Nucleus accumbens (tissue), 56 donors: ENCODE measurements around the gene PPP2R3B.
"Not testable (repeated sequence)": the region's sequence is repeated elsewhere in the genome, so short reads cannot be mapped to it uniquely, and the experiment has no call there.

Source experiments
- DNase-seq, 56 donors: peaks; one replicate each; lab custom pipeline; 2025; lab: John Stamatoyannopoulos, UW

PPP2R3B gene

DNA sequence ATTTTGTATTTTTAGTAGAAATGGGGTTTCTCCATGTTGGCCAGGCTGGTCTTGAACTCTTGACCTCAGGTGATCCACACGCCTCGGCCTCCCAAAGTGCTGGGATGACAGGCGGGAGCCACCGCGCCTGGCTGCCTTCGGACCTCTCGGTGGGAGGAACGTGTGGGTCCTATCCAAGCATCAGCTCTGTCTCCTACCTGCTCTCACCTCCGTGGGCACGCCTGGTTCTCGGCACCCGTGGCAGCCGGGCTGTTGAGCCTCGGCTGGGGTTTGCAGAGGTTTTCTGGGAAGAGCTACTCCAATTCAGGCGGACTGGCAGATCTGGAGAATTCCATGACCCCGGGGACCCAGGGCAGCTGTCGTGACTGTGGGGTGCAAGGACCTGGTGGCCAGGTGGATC lies 23.6 kb upstream of the PPP2R3B start:
- no peak for DNase-seq

DNA sequence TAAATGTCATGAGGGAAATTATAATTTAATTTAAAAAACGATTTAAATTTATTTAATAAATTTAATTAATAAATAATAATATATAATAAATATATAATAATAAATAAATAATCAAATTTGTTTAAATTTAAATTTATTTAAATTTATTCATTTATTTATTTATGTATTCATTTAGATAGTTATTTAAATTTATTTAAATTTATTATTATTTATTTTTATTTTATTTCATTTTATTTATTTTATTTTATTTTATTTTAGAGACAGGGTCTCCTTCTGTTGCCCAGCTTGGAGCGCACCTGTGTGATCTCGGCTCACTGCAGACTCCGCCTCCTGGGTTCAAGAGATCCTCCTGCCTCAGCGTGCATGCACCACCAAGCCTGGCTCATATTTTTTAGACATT lies 18.4 kb upstream of the PPP2R3B start:
- DNase-seq: no peak

DNA sequence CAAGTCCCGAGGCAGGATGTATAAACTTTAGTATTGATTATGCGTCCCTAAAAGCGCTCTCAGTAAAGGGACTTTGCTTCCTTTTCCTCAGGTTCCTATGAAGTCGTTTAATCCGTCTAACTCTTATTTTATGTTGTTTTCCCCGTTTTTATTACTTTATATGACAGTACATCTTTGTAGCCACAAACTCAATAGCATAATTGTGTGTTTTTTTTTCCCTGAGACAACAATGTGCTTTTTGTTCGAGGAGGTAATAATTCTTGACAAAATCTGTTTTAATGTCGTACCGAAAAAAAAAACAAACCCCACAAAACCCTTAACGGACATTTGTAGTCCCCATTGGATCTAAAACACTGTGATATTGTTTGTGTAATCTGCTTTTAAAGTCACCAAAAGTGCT lies 17.9 kb upstream of the PPP2R3B start:
- no peak for DNase-seq

DNA sequence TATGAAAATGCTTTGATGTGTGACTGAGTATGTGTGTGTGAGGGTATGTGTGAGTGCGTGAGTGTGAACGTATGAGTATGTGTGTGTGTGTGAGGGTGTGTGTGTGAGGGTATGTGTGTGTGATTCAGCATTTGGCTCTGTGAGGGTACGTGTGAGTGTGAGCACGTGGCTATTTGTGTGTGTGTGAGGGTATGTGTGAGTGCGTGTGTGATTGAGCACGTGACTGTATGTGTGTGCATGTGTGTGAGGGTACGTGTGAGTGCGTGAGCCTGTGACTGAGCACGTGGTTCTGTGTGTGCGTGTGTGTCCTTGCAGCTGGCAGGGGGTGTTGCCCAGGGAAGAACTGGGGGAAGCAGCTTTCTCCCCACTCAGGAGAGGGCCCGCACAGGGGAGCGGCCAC lies 16.1 kb upstream of the PPP2R3B start:
- DNase-seq: no peak

DNA sequence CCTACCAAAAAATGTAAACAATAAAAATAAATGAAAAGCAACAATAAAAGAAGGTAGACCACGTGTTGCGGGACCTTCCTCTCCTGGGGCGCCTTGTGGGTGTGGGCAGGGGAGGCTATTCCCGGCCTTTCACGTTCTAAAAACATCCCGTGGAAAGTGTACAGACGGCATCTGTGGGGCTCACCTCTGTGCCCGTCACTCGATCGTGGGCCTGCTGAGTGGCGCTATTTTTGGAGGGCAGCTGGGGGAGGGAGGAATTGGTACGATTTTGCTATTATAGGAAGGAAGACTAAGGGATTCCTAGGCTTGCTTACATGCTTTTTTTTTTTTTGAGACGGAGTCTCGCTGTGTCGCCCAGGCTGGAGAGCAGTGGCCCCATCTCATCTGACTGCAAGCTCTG lies 13.6 kb upstream of the PPP2R3B start:
- no peak for DNase-seq

DNA sequence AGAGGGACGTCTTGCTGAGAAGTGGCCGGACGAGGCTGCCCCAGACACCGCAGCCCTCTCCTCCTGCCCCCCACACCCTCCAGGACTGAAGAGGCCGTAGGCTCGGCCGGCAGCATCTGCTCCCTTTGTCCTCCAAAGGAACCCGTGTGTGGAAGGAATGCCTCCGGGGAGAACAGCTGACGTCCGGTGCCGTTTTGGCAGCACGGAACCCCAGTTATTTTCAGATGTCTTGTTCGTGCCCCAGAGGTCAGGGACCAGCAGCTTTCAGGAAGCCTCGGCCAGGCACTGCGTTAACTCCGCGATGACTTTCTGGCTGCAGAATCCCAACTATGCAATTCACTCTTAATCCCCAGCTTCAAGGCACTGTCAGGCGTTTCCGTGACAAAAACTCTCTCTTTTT lies 10.9 kb upstream of the PPP2R3B start:
- DNase-seq: no peak

DNA sequence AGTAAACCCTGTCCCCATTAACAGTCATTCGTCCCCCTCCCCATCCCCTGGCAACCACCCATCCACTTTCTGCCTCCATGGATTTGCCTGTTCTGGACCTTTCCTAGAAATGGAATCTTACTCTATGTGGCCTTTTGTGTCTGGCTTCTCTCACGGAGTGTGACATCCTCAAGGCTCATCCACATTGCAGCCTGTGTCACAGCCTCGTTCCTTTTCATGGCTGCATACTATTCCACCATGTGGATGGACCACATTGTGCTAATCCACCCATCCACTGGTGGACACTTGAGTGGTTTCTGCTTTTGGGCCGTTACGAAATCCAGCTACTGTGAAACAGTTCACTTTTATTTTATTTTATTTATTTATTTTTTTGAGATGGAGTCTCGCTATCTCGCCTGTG lies 8.1 kb upstream of the PPP2R3B start:
- DNase-seq: no peak

DNA sequence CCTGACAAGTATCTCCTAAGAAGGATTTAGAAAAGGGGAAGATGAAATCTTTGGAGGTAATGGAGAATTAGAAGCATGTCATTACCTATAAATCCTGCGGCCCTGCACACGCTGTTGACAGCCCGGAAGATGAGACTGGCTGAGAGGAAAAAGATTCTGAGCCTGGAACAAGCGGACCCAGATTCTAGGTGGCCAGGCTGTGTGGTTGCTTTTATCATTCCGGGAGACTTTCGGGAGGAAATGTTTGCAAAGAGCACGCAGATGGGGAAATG lies 5.8 kb upstream of the PPP2R3B start:
- DNase-seq: no peak

DNA sequence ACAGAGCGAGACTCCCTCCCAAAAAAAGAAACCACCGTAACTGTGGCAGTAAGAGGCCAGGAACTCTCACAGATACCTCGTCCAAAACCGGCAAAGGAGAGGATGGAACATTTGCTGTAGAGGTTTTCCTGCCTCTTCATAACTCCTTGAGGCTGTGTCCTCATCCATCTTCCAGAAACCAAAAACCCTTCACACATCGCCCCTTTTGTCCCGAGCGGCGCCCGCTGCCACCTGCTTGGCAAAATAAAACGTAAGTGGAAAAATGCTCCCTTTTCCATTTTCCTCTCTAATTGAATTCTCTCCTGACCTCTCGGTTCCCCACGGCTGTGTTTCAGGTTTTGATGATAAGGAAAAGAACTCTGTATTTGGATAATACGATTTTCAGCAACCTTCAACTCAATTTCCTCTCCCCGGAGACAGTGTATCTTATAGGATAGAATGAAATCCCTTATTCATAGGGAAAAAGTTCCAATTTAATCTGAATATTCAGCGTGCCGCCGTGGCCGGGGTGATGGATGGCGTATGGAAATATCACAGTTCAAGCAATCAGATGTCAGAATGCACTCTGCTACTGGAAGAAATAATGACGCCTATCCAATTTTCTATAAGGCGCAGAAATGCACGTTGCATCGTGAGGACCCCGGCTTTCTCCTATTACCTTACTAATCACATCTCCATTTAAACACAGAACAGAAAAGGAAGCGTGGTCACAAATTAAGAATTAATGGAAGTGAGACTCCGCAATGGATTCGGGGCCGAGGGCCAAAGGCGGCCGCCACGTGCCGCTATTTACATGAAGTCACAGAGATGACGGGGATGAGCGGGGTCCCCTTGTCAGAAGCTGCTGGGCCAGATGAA lies 5.2 kb upstream of the PPP2R3B start:
- no peak for DNase-seq

DNA sequence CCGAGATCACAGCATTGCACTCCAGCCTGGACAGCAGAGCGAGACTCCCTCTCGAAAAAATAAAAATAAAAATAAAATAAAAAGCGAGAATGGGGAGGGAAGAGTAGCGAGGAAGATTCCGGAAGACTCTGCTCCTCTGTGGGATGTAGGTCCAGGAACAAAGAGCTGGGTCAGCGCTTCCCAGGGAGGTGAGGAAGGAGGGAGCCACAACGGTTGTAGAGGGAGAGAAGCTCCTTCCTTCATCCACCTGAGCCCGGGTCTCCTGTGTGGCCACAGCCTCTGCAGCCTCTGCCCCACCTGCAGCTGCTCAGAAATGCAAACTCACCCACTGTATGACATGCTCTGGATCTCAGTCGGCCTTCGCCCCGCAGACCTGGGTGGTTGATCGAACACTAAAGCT lies 3.8 kb upstream of the PPP2R3B start:
- DNase-seq: no peak

DNA sequence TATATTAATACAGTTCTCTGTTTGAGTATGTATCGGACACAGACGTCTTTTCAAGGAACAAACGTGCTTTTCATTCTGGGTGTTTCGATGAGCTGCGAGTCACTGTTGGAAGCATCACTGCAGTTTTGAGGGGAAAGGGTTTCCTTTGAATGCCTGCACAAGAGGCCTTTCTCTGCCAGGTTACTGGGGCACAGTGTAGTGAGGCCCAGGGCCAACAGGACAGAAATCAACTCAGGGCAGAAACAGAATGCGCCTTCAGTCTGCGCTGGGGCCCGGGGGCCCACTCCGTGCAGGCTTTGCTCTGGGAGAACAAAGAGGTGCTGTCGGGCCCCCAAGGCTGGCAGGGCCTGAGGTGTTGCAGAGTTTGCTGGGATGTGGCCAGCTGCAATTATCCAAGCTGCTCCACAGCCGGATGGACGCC lies 2.3 kb upstream of the PPP2R3B start:
- peak in 55 of 56 donors; percentile 1 to 88 (median 71) for DNase-seq

DNA sequence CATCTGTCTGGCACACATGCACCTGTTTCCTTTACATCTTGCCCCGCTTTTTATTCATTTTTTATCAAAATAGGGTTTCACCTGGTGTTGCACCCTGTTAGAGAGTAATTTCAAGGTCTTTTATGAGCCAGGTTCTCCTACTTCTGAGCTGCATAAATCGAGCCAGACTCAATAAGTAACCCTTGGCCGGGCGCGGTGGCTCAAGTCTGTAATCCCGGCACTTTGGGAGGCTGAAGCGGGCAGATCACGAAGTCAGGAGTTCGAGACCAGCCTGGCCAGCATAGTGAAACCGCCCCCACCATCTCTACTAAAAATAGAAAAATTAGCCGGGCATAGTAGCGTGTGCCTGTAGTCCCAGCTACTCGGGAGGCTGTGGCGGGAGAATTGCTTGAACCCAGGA lies 1.0 kb upstream of the PPP2R3B start:
- DNase-seq: no peak

DNA sequence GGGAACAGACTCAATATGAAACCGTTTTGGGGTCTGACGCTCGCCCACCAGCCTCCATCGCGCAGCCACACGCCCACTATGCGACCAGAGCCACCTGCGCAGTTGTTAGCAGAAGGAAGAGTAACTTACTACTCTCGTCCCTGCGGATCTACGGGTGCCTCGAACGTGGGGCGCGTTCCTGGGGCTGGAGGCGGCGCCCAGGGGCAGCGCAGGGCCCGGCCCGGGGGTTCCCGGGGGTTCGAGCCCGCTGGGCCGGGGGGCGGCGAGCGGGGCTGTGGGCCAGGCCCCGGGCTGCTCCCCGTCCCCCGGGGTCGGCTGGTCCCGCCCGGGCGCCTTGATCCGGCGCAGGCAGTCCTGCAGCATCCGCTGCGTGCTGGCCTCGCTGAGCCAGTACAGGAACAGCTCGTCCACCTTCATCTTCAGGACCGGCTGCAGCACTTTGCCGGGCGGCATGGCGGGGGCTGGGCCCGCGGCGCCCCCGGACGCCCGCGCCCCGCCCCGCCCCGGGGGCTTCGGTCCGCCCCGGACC lies 404 bp downstream of the PPP2R3B start:
- no peak for DNase-seq

DNA sequence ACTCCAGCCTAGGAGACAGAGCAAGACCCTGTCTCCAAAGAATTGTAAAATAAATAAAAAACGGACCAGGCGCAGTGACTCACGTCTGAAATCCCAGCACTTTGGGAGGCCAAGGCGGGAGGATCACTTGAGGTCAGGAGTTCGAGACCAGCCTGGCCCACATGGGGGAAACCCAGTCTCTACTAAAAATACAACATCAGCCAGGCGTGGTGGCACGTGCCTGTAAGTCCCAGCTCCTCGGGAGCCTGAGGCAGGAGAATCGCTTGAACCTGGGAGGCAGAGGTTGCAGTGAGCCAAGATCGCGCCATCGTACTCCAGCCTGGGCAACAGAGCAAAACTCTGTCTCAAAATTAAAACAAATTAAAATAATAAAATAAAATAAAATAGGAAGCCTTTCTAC lies 971 bp downstream of the PPP2R3B start:
- DNase-seq: not testable (repeated sequence)

DNA sequence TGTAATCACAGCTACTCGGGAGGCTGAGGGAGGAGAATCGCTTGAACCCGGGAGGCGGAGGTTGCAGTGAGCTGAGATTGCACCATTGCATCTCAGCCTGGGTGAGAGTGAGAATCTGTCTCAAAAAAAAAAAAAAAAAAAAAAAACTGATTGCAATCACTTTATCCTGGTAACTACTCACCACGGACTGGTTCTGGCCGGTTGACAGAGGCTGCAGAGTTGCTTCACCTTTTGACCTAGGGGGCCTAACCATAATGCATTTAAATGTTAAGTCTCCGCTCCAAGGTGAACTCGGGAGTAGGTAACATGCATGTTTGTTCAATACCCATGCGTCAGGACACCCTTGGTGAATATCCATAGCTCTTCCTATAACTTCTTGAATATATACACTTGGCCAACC lies 1.8 kb downstream of the PPP2R3B start:
- no peak for DNase-seq

DNA sequence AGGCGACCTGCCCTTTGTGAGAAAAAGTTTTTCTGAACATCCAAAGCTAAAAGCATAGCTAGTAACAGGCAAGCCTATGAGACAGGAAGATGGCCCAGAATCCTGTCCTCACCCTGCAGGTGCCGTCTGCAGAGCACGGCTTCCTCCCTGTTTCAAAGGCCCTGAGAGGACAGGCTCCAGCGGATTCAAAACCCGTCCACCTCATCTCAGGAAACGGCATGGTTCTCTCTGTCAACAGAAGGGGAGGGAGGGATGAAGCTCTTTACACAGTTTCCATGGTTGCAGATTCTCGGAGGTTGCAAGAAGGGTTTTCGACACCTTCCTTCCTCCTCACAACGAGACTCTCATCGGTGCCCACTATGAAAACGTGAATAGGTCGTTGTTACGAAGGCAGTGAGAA lies 8.3 kb downstream of the PPP2R3B start:
- DNase-seq: no peak

DNA sequence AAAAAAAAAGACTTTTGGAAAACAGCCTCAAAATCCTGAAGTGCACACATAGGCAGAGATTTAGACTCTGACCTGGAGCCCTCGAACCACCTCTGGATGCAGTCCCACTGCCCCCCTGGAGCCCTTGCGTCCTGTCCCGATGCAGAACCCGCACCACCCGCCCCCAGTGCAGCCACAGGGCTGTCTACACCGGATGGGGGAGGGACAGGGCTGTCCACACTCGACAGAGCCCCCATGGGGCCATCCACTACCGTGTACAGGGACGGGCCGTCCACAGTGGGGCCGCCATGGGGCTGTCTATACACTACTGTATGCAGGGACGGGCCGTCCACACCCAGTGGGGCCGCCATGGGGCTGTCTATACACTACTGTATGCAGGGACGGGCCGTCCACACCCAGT lies 10.5 kb downstream of the PPP2R3B start:
- DNase-seq: not testable (repeated sequence)

DNA sequence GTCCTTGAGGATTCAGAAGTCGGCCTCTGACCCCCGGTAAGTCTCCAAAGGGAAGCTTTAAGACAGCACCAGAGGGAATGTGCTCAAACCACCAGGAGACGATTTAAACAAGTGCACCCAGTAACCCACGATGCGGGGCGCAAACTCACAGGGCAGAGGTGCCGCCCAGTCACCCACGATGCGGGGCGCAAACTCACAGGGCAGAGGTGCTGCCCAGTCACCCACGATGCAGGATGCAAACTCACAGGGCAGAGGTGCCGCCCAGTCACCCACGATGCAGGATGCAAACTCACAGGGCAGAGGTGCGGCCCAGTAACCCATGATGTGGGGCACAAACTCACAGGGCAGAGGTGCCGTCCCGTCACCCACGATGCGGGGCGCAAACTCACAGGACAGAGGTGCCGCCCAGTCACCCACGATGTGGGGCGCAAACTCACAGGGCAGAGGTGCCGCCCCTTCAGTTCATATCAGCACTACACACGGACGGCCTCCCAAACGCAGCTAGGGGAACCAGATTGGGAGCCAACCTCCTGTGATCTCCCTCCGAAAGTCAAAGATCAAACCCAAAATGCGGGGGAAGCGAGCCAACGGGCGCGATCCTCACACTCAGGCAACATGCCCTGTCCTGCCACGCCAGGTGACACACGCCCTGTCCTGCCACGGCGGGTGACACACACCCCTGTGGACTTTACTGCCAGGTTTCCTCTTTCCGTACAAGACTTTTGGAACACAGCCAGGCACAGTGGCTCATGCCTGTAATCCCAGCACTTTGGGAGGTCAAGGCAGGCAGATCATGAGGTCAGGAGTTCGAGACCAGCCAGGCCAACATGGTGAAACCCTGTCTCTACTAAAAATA lies 11.3 kb downstream of the PPP2R3B start:
- no peak for DNase-seq

DNA sequence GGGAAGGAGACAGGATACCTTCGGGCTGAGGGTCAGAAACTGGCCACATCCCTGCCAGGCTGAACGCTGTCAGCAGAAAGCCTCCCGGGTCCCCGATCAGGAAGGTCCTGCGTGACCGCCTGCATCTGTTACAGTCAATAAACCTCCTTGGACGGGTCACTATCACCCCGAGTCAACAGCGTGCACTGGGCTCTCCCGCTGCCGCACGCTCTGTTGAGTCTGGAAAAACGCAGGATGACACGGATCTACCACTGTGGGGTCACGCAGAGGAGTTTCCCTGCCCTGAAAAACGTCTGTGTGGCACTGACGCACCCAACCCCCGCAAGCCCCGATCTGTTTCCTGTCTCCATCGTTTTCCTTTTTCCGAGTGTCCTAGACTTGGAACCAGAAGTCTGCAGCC lies 12.1 kb downstream of the PPP2R3B start:
- DNase-seq: no peak

DNA sequence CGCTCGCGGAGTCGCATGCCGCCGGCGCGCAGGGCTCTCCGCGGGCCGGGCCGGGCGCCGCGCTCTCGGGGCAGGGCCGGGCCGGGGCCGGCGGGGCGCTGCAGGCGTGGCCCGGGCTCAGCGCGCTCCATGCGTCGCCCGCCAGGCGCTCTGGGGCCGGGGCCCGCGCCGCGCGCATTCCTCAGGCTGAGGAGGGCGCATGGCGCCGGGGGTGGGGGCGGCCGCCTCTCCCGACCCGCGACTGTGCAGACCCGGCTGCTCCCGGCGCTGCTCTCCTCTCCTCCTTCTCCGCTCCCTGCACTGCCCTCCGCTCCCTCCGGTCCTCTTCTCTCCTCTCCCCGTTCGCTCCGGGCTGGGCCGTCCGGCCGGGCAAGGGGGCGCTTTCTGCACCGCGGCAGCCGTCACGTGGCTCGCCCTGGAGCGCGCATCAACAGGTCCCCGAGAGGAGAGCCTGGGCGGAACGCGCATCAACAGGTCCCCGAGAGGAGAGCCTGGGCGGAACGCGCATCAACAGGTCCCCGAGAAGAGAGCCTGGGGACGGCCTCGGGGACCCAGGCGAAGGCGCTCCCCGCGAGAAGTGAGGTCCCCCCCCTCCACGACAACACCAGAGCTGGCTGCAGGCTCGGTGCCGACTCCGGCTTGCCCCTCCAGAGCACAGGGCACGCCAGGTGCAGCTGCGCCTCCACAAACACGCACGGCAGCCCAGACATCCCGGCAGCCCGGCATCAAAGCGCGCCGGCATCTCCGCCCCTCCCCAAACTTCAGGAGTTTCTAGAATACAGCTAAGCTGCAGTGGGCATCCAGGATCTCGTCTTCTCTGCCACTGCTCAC lies 12.9 kb downstream of the PPP2R3B start:
- no peak for DNase-seq
